H9 (cell line): ENCODE data around the gene LRIG1. TPM values are rescaled to one million over a fixed set of nuclear protein-coding genes. Genes with fewer than 3 reads are reported as not detected.

Source experiments
- DNase-seq: peaks from one replicate; pipeline ENCODE4 v3.0.0-alpha.2; 2017
- H2AFZ ChIP-seq: one replicate; pipeline ENCODE4 v1.6.1; 2013; ENCODE audit warnings: mild to moderate bottlenecking, low read length, control low read depth, moderate library complexity
- H2AK5ac ChIP-seq: 2 replicates; pipeline ENCODE4 v1.6.1; 2013; ENCODE audit warnings: low read length, control low read depth, mixed read lengths; ENCODE audit not compliant: insufficient read length
- H2BK120ac ChIP-seq: one replicate; pipeline ENCODE4 v1.6.1; 2013; ENCODE audit warnings: low read depth, mild to moderate bottlenecking, low read length, control low read depth, inconsistent platforms; ENCODE audit not compliant: poor library complexity, severe bottlenecking
- H2BK12ac ChIP-seq: 2 replicates; pipeline ENCODE4 v1.6.1; 2013; ENCODE audit warnings: low read length, control low read depth, mixed read lengths, low read depth; ENCODE audit not compliant: insufficient read length
- H2BK15ac ChIP-seq: 2 replicates; pipeline ENCODE4 v1.6.1; 2013; ENCODE audit warnings: low read depth, low read length, control low read depth
- H2BK20ac ChIP-seq: one replicate; pipeline ENCODE4 v1.6.1; 2013; ENCODE audit warnings: low read depth, mild to moderate bottlenecking, low read length, control low read depth, inconsistent platforms; ENCODE audit not compliant: poor library complexity, severe bottlenecking
- H2BK5ac ChIP-seq: 2 replicates; pipeline ENCODE4 v1.6.1; 2013; ENCODE audit warnings: low read length, control low read depth, mixed read lengths; ENCODE audit not compliant: insufficient read length
- H3K14ac ChIP-seq: 2 replicates; pipeline ENCODE4 v1.6.1; 2013; ENCODE audit warnings: low read length, control low read depth; ENCODE audit not compliant: insufficient read depth
- H3K18ac ChIP-seq: 2 replicates; pipeline ENCODE4 v1.6.1; 2013; ENCODE audit warnings: low read depth, mild to moderate bottlenecking, mixed read lengths, low read length, control low read depth; ENCODE audit not compliant: insufficient read length
- H3K23ac ChIP-seq: 2 replicates; pipeline ENCODE4 v1.6.1; 2013; ENCODE audit warnings: low read length, control low read depth, mixed read lengths, low read depth; ENCODE audit not compliant: insufficient read length
- H3K23me2 ChIP-seq: 2 replicates; pipeline ENCODE4 v1.6.1; 2013; ENCODE audit warnings: low read depth, mild to moderate bottlenecking, mixed read lengths, low read length, control low read depth; ENCODE audit not compliant: insufficient read length, poor library complexity, severe bottlenecking
- H3K27ac ChIP-seq: 2 replicates; pipeline ENCODE4 v1.5.1; 2013; ENCODE audit warnings: low read length, control low read depth, mixed read lengths, low read depth; ENCODE audit not compliant: insufficient read length
- H3K27me3 ChIP-seq: 2 replicates; pipeline ENCODE4 v1.6.1; 2013; ENCODE audit warnings: low read length, control low read depth, inconsistent platforms; ENCODE audit not compliant: insufficient read depth
- H3K4ac ChIP-seq: 2 replicates; pipeline ENCODE4 v1.6.1; 2013; ENCODE audit warnings: low read depth, mild to moderate bottlenecking, control low read depth, inconsistent platforms, low read length, moderate library complexity
- H3K4me1 ChIP-seq: 2 replicates; pipeline ENCODE4 v1.6.1; 2013; ENCODE audit warnings: low read length, control low read depth, inconsistent platforms; ENCODE audit not compliant: insufficient read depth
- H3K4me2 ChIP-seq: 2 replicates; pipeline ENCODE4 v1.6.1; 2013; ENCODE audit warnings: low read length, control low read depth, mixed read lengths; ENCODE audit not compliant: insufficient read length, insufficient read depth
- H3K56ac ChIP-seq: 2 replicates; pipeline ENCODE4 v1.6.1; 2013; ENCODE audit warnings: low read depth, mild to moderate bottlenecking, mixed read lengths, low read length, control low read depth; ENCODE audit not compliant: insufficient read length
- H3K79me1 ChIP-seq: 2 replicates; pipeline ENCODE4 v1.6.1; 2013; ENCODE audit warnings: low read depth, mild to moderate bottlenecking, moderate library complexity, low read length, control low read depth, inconsistent platforms; ENCODE audit not compliant: insufficient read depth, poor library complexity, severe bottlenecking
- H3K79me2 ChIP-seq: 2 replicates; pipeline ENCODE4 v1.6.1; 2013; ENCODE audit warnings: low read length, control low read depth, inconsistent platforms; ENCODE audit not compliant: insufficient read depth
- H3K9ac ChIP-seq: 2 replicates; pipeline ENCODE4 v1.6.1; 2013; ENCODE audit warnings: low read length, control low read depth, mixed read lengths; ENCODE audit not compliant: insufficient read length; ENCODE audit errors: extremely low read depth
- H3K9me3 ChIP-seq: one replicate; pipeline ENCODE4 v1.6.1; 2013; ENCODE audit warnings: low read depth, low read length, inconsistent platforms; ENCODE audit not compliant: control insufficient read depth
- H3T11ph ChIP-seq: one replicate; pipeline ENCODE4 v1.6.1; 2013; ENCODE audit warnings: mild to moderate bottlenecking, low read length, control low read depth, inconsistent platforms
- H4K20me1 ChIP-seq: one replicate; pipeline ENCODE4 v1.6.1; 2013; ENCODE audit not compliant: control insufficient read depth, insufficient read length, insufficient read depth
- H4K5ac ChIP-seq: 2 replicates; pipeline ENCODE4 v1.6.1; 2013; ENCODE audit warnings: low read depth, mild to moderate bottlenecking, mixed read lengths, low read length, control low read depth; ENCODE audit not compliant: insufficient read length
- H4K8ac ChIP-seq: replicated peaks from 2 replicates; pipeline ENCODE4 v1.6.1; 2013; ENCODE audit warnings: low read length, control low read depth, mixed read lengths, low read depth; ENCODE audit not compliant: insufficient read length
- H4K91ac ChIP-seq: 2 replicates; pipeline ENCODE4 v1.6.1; 2013; ENCODE audit warnings: low read depth, mild to moderate bottlenecking, moderate library complexity, mixed read lengths, low read length, control low read depth; ENCODE audit not compliant: insufficient read length
- H3K27ac Mint-ChIP-seq, 3 experiments: 2 replicates in 2 of 3; 3 replicates in 1 of 3; pipeline ENCODE4 v1.8.0; 2020 to 2021; ENCODE audit warnings: mixed read lengths in 3 of 3, mild to moderate bottlenecking in 1 of 3, moderate library complexity in 1 of 3
- H3K27me3 Mint-ChIP-seq: 2 replicates; pipeline ENCODE4 v1.8.0; 2021; ENCODE audit warnings: low read depth, mild to moderate bottlenecking, moderate library complexity, mixed read lengths
- H3K36me3 Mint-ChIP-seq, 3 experiments: 2 replicates in 2 of 3; 3 replicates in 1 of 3; pipeline ENCODE4 v1.8.0; 2020 to 2021; ENCODE audit warnings: low read depth in 3 of 3, mixed read lengths in 3 of 3; ENCODE audit not compliant: insufficient read depth in 1 of 3
- H3K4me1 Mint-ChIP-seq, 2 experiments: 2 replicates each; pipeline ENCODE4 v1.8.0; 2020; ENCODE audit warnings: mixed read lengths in 2 of 2
- H3K4me3 Mint-ChIP-seq, 2 experiments: 2 replicates in 1 of 2; 3 replicates in 1 of 2; pipeline ENCODE4 v1.8.0; 2020 to 2021; ENCODE audit warnings: mild to moderate bottlenecking in 2 of 2, mixed read lengths in 2 of 2, moderate library complexity in 1 of 2
- H3K9me3 Mint-ChIP-seq, 2 experiments: 2 replicates in 1 of 2; 3 replicates in 1 of 2; pipeline ENCODE4 v1.8.0; 2020; ENCODE audit warnings: mild to moderate bottlenecking in 2 of 2, mixed read lengths in 2 of 2, moderate library complexity in 1 of 2
- CTCF ChIP-seq: fragments of 200-600 bp; sonication (generic); conservative IDR thresholded peaks from 3 replicates; pipeline ENCODE4 v1.8.0; 2021; ENCODE audit warnings: antibody characterized with exemption, mild to moderate bottlenecking
- WGBS: extraction: QIAGEN DNeasy Blood & Tissue Kit; methylation state at CpG from one replicate; pipeline ENCODE4 v1.1.7; 2013; ENCODE audit warnings: missing lambda C conversion rate, low lambda C conversion rate, mixed read lengths; ENCODE audit not compliant: insufficient read length; ENCODE audit errors: extremely low coverage; 5-methylcytosine and 5-hydroxymethylcytosine counted together
- total RNA-seq: library from RNA; stranded (reverse); gene quantifications from 2 replicates; pipeline ENCODE4 v1.2.1, GENCODE V29; 2021

The LRIG1 gene
- total RNA-seq, 1 experiment from 2014 or later: 70.3 TPM

DNA sequence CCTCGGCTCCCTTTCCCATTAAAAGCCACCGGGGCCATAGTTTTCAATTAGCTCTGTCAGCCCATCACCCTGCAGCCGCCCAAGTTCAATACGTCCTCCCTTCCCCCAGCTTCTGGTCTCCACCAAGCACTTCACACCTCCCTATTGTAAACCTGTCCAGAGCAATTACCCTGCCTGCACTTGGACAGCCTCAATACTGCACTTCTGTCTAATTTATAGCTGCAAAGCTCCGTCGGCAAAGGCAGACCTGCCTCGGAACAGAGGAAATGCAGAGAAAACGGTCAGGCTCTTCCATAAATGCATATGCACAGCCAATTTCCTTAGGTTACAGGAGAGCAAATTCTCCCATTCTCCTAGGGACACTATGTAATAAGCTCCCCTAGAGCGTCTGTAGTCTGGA lies 21.9 kb downstream of the LRIG1 start:
- Histone ChIP-seq H3K27ac (no peak overlapping the region), H2BK15ac (no peak overlapping the region), H3K9me3 (no peaks in the 10 kb centered on the region), H4K8ac (no peak overlapping the region), H2BK20ac (no peak overlapping the region), H3K9ac (no peak overlapping the region), H3K23me2 (no peaks in the 10 kb centered on the region), H3K79me1 (peaks cover 11% of the 10 kb centered on the region), H3K14ac (no peak overlapping the region), H2AFZ (no peak overlapping the region), H3K4ac (no peak overlapping the region), H4K5ac (no peak overlapping the region), H3K56ac (no peak overlapping the region), H3K4me2 (peak overlapping the region; percentile 6), H3K18ac (no peak overlapping the region), H3T11ph (no peak overlapping the region), H4K91ac (no peak overlapping the region), H4K20me1 (no peaks in the 10 kb centered on the region), H3K27me3 (no peaks in the 10 kb centered on the region), H3K79me2 (peaks cover 88% of the 10 kb centered on the region), H2BK12ac (no peak overlapping the region), H3K23ac (no peak overlapping the region), H2AK5ac (no peak overlapping the region), H2BK5ac (no peak overlapping the region), H2BK120ac (no peak overlapping the region), H3K4me1 (peaks cover 51% of the 10 kb centered on the region)
- Mint-ChIP-seq H3K9me3 (no peaks in the 10 kb centered on the region), H3K4me1 (peaks cover 13 to 15% of the 10 kb centered on the region in 2 experiments), H3K4me3 (peak overlapping the region in 1 of 2 experiments; percentile 60; a peak in 3 of 5 replicates), H3K27me3 (no peaks in the 10 kb centered on the region), H3K27ac (peak overlapping the region; percentile 16 to 87 (median 55); a peak in 5 of 7 replicates), H3K36me3 (peaks cover 0 to 1% (median 0%) of the 10 kb centered on the region in 3 experiments; a peak in 2 of 7 replicates)
- no peak for TF ChIP-seq CTCF
- DNase-seq: peak; percentile 28
- WGBS: no CpG with 5 or more reads among the region's 9 CpGs
